ENCODE data around the gene ABO. TPM values are rescaled to one million over a fixed set of nuclear protein-coding genes. Genes with fewer than 3 reads are reported as not detected.

Gene ABO
- total RNA-seq, 1 experiment from 2014 or later: 1.2 TPM

GRCh38 chr9:133263557-133263956 lies 11.4 kb downstream of the ABO start:
- Histone ChIP-seq H3K9ac (ENCODE audit: low read length) (no peak overlapping the region), H3K9me3 (ENCODE audit: control insufficient read depth in 1 of 2, insufficient read depth in 1 of 2, low read depth in 1 of 2, low read length in 2 of 2) (no peaks in the 10 kb centered on the region), H3K27me3 (ENCODE audit: insufficient read depth, low read length) (no peaks in the 10 kb centered on the region), H3K36me3 (ENCODE audit: control insufficient read depth in 1 of 2, insufficient read depth in 2 of 2, low read length in 2 of 2) (no peaks in the 10 kb centered on the region), H3K27ac (ENCODE audit: low read depth, low read length) (no peak overlapping the region), H3K4me3 (replicated peaks in 1 of 2; ENCODE audit: low read depth in 1 of 2, low read length in 2 of 2) (no peak overlapping the region), H3K79me2 (ENCODE audit: insufficient read depth, low read length) (no peaks in the 10 kb centered on the region), H3K4me2 (ENCODE audit: low read length) (no peak overlapping the region), H2AFZ (ENCODE audit: low read depth, low read length, poor library complexity, severe bottlenecking) (no peak overlapping the region), H3K4me1 (ENCODE audit: control insufficient read depth in 1 of 2, insufficient read depth in 2 of 2, low read length in 2 of 2) (no peaks in the 10 kb centered on the region), H3K9me2 (ENCODE audit: insufficient read depth) (no peaks in the 10 kb centered on the region), H4K20me1 (ENCODE audit: insufficient read depth) (no peaks in the 10 kb centered on the region)
- ChIA-PET RAD21 (ENCODE audit: low non-redundant PET in 1 of 2, low total read pairs in 2 of 2, uncharacterized antibody in 2 of 2, unreplicated experiment in 2 of 2) (no interaction called here), CTCF (no interaction called here), POLR2A (no interaction called here)
- ATAC-seq (no peak), DNase-seq (ENCODE audit: low read depth, low spot score) (no peak)
- no TSS peak for BruUV-seq (replicated peaks)
- TF ChIP-seq EZH2phosphoT487 (IDR thresholded peaks at IDR 0.05; ENCODE audit: borderline replicate concordance): no peak
- no peak for TF ChIP-seq ZBTB33 (IDR thresholded peaks at IDR 0.05; ENCODE audit: extremely low read depth, insufficient replicate concordance, low read length)
- intact Hi-C loops (cut with micrococcal nuclease): no loop called here

GRCh38 chr9:133262226-133262625 lies 12.8 kb downstream of the ABO start:
- H3K27me3 ChIP-seq (ENCODE audit: insufficient read depth, low read length): no peaks in the 10 kb centered on the region
- DNase-seq (ENCODE audit: low read depth, low spot score): no peak
- no peak overlapping the region for H3K4me2 ChIP-seq (ENCODE audit: low read length)
- no peaks in the 10 kb centered on the region for H3K36me3 ChIP-seq (ENCODE audit: control insufficient read depth in 1 of 2, insufficient read depth in 2 of 2, low read length in 2 of 2)
- no peak overlapping the region for H3K27ac ChIP-seq (ENCODE audit: low read depth, low read length)
- no peak for TF ChIP-seq ZFX (IDR thresholded peaks at IDR 0.05)
- no peak for TF ChIP-seq POLR2A (IDR thresholded peaks at IDR 0.05; ENCODE audit: borderline replicate concordance, extremely low read depth, insufficient read depth, insufficient read length)
- TF ChIP-seq EZH2phosphoT487 (IDR thresholded peaks at IDR 0.05; ENCODE audit: borderline replicate concordance): no peak
- no peak for TF ChIP-seq SIN3A (IDR thresholded peaks at IDR 0.05; ENCODE audit: low read depth)
- no peak for TF ChIP-seq ZNF274 (IDR thresholded peaks at IDR 0.05; ENCODE audit: low read depth, low read length)
- no peak for TF ChIP-seq YY1 (IDR thresholded peaks at IDR 0.05; ENCODE audit: extremely low read depth, insufficient replicate concordance, low read depth, low read length)
- TF ChIP-seq TCF7L2 (IDR thresholded peaks at IDR 0.05; ENCODE audit: borderline replicate concordance, extremely low read depth, insufficient read depth, insufficient read length): no peak
- TF ChIP-seq RAD21 (IDR thresholded peaks at IDR 0.05; ENCODE audit: low read depth): no peak
- TF ChIP-seq ATF3 (IDR thresholded peaks at IDR 0.05): no peak
- no peak for TF ChIP-seq POLR2AphosphoS5 (IDR thresholded peaks at IDR 0.05; ENCODE audit: low read depth, low read length)
- no peak for TF ChIP-seq ZBTB33 (IDR thresholded peaks at IDR 0.05; ENCODE audit: extremely low read depth, insufficient replicate concordance, low read length)
- TF ChIP-seq CEBPB (IDR thresholded peaks at IDR 0.05; ENCODE audit: low read depth): no peak
- no peak for TF ChIP-seq ELF1 (IDR thresholded peaks at IDR 0.05; ENCODE audit: borderline replicate concordance, low read depth)
- TF ChIP-seq JUND (IDR thresholded peaks at IDR 0.05): no peak
- TF ChIP-seq FOSL1 (IDR thresholded peaks at IDR 0.05; ENCODE audit: low read depth): no peak
- TF ChIP-seq EGR1 (IDR thresholded peaks at IDR 0.05; ENCODE audit: low read depth): no peak
- no peak for TF ChIP-seq SP1 (IDR thresholded peaks at IDR 0.05; ENCODE audit: low read depth)
- no TSS peak for BruUV-seq (replicated peaks)
- ChIA-PET CTCF (no interaction called here), RAD21 (ENCODE audit: low non-redundant PET in 1 of 2, low total read pairs in 2 of 2, uncharacterized antibody in 2 of 2, unreplicated experiment in 2 of 2) (no interaction called here), POLR2A (no interaction called here)
- no peaks in the 10 kb centered on the region for H3K79me2 ChIP-seq (ENCODE audit: insufficient read depth, low read length)
- no peaks in the 10 kb centered on the region for H3K9me2 ChIP-seq (ENCODE audit: insufficient read depth)
- no peak overlapping the region for H3K4me3 ChIP-seq (replicated peaks in 1 of 2; ENCODE audit: low read depth in 1 of 2, low read length in 2 of 2)
- no peak for ATAC-seq
- intact Hi-C loops (cut with micrococcal nuclease): no loop called here
- H4K20me1 ChIP-seq (ENCODE audit: insufficient read depth): no peaks in the 10 kb centered on the region
- H3K9ac ChIP-seq (ENCODE audit: low read length): no peak overlapping the region
- H3K4me1 ChIP-seq (ENCODE audit: control insufficient read depth in 1 of 2, insufficient read depth in 2 of 2, low read length in 2 of 2): no peaks in the 10 kb centered on the region
- H2AFZ ChIP-seq (ENCODE audit: low read depth, low read length, poor library complexity, severe bottlenecking): no peak overlapping the region
- no peaks in the 10 kb centered on the region for H3K9me3 ChIP-seq (ENCODE audit: control insufficient read depth in 1 of 2, insufficient read depth in 1 of 2, low read depth in 1 of 2, low read length in 2 of 2)

All from HCT116 (cell line).